NCI-H1048 (cell line): ENCODE results near the gene ARRB1.
"Not testable (repeated sequence)": the region's sequence is repeated elsewhere in the genome, so short reads cannot be mapped to it uniquely, and the experiment has no call there.

Experiments
- DNase-seq: peaks from one replicate; lab custom pipeline; 2025; lab: John Stamatoyannopoulos, UW

ARRB1 gene

DNA sequence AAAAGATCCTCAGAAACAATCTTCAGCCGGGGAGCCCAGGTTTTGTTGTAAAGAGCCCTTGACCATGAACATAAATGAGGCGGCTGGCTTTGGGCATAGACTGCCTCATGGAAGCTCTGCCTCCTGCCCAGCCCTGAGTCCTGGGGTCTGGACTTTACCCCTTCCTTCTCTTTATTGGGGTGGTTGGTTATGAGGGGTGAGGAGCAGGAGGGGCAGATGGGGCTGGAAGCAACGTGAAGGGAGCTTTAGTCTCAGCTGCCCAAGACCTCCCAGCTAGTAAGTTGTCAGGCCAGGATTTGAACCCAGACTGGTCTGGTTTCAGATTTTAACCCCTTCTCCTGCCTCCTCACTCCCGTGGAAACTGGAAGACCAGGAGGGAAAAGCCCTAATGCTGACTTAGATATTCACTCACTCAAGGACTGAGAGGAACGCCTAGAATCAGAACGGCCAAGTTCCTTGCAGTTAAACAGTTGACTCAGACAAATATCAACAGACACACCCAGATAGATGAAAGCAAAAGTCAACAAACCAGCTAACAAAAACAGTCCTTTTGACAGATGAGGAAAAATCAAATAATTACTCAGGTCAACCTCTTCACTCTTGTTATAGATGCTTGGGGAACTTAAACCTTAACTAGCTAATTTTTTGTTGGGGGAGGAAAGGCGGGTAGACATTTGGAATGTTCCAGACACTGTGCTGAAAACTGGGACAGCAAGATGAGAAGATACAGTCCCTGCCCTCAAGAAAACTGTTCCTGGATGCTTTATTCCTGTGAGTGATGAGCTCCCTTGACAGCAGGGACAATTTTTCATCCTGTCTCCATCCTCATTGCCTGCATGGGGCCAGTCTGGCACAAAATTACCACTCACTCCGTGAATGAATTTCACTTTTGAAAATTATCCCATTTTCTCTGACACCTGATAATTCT is 20.8 kb upstream of the ARRB1 start:
- no peak for DNase-seq

DNA sequence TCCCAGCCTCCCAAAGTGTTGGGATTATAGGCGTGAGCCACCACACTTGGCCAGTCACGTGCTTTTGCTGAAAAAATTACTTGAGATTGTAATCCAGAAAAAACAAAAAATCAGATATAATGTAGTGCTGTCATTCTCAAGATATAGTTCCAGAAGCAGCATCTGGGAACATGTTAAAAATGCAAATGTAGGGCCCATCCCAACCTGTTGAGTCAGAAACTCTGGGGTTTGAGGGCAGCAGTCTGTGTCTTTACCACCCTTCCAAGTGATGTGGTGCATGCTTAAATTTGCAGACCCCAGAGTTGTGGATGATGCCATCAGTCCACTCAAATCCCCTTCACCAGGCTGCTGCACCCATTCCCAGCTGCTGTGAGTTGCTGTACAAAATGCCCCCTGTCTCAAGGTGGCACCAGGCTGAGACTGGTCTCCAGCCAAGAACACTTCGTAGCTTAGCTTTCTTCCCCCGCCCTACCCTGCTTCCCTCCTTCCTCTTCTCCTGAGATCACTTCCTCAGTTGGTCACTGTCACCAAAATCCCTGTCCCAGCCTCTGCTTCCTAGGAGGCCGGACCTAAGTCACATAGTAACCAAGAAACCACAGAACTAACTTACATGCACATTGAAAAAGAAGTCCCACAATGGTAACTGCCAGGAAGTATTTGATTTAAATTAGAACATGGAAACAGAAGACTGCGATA is 18.2 kb upstream of the ARRB1 start:
- DNase-seq = no peak

DNA sequence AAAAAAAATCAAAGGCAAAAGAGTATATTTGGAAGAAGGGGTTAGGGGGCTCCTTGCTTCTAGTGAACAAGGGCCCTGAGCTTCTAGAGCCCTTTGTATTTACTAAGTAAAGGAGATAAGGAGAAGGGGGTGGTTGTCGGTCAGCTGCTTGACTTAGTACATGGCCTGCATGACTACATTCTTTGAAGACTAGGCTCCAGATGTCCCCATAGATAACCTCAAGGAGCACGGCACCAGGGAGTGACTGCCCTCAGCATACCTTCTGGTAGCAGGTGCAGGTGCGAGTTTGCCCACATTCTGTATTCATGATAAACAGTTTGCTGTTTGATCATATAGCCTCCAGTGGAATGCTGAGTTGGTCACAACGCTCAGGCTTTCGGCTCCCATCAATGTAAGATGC is 15.4 kb upstream of the ARRB1 start:
- DNase-seq = not testable (repeated sequence)

DNA sequence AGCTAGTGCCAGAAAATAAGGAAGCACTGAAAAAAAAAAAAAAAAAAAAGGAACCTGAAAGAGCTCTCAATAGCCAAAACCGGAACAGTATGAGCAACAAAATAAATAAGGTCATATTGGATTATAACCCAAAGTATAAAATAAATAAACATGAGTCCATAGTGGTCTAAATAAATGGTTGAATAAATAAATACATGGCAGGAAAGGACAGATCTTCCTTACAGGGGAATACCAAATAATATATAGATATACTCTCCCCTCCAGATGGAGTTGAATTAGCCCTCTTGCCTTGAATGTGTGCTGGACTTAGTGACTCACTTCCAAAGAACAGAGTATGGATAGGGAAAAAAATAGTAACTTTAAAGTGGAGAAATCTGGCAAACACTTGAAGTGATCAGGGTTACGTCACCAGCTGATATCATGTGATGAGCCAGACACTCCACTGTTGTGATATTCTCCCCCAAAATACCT is 14.3 kb upstream of the ARRB1 start:
- no peak for DNase-seq

DNA sequence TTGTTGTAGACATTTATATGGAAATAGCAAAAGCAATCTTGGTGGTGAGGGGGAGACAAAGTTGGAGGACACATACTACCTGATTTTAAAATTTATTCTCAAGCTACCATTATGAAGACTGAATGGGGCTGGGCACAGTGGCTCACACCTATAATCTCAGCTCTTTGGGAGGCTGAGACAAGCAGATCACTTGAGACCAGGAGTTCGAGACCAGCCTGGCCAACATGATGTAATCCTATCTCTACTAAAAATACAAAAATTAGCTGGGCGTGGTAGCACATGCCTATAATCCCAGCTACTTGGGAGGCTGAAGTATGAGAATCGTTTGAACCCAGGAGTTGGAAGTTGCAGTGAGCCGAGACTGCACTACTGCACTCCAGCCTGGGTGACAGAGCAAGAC is 10.8 kb upstream of the ARRB1 start:
- DNase-seq = not testable (repeated sequence)

DNA sequence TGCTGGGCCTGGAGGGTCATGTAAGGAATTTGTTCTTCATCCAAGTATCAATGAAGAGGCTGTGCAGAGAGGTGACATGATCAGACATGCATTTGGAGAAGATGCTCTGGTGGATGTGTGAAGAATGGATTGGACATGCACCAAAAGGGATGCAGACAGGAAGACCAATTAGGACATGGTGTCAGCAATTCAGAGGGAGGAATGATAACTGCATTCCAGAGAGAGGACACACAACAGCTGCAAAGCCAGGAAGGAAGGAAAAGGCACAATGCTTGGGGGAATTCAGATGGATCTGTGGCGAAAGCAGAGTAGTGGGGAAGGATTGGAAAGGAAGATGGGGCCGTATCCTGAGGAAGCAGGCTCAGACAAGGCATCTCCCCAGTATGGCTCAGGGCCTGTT is 5.2 kb upstream of the ARRB1 start:
- no peak for DNase-seq

DNA sequence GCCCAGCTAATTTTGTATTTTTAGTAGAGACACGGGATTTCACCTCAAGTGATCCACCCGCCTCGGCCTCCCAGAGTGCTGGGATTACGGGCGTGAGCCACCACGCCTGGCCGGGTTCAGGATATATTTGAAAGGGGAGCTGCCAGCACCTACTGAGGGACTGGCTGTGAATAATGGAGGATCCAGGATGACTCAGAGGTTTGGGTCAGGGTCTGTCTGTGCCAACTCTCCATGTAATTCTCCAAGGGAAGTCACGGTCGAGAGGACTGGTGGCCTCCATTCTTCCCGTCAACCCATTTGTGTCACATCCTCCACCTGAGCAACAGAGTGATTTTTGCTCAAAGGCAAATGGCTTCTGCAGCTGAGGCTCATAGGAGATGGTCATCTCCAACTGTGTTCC is 3.6 kb upstream of the ARRB1 start:
- DNase-seq = no peak

DNA sequence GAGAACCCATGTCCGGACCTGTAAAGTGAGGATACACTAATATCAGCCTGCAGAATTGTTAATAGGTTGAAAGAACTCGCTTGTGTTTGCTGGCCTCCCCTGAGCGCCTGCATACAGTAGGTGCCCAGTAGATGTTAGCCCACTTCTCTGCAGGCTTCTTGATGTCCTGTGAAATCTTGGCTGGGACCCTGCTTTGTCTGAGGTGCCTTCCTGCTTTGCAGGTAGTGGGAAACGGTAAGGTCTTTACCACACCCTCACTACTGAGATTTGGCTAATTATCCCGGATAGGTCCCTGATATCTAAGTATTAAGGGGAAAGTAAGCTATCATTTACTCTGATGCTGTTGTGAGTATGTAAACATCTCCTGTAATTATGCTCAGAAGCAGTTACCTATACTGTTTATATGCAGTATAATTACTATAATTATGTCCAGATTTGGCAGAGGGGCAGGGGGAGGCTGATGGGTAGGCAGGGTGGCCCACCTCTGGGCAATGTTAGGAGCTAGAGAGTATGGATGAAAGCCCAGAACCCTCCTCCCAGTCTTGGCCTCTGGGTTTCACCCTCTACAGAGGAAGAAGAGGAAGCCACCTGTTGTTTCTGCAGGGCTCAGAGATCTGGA is 1.2 kb upstream of the ARRB1 start:
- no peak for DNase-seq

DNA sequence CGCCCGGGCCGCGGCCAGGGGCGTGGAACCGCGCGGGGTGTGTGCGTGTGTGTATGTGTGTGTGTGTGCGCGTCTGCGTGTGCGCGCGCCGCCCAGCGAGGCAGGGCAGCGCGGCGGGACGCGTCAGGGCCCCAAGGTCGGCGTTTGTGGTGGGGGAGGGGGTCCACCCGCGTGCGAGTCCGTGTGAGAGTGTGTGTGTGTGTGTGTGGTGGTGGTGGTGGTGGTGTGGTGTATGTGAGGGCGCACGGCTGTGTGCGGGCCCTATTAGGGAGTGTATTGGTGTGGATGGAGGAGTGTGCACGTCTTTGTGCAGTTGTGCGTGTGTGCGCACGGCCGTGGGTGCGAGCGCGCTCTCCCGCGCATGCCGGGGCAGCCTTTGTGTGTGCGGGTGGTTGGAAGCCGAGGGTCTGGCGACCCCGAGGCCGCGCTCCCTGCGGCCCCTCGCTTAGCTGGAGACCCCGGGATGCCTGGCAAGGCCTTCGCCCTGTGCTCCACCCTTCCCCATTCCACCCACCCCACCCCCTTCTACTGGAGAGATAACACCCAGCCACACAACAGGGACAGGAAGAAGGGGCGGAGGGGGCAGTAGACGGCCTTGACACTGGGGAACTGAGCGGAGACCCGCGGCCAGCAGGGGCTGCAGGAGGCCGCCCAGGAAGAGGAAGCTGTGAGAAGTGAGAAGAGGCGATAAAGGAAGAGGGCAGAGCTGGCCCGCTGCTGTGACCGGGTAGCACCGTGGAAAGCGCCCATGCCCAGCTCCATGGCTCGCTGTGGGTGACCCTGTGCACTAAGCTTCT is 528 bp upstream of the ARRB1 start:
- DNase-seq = no peak

DNA sequence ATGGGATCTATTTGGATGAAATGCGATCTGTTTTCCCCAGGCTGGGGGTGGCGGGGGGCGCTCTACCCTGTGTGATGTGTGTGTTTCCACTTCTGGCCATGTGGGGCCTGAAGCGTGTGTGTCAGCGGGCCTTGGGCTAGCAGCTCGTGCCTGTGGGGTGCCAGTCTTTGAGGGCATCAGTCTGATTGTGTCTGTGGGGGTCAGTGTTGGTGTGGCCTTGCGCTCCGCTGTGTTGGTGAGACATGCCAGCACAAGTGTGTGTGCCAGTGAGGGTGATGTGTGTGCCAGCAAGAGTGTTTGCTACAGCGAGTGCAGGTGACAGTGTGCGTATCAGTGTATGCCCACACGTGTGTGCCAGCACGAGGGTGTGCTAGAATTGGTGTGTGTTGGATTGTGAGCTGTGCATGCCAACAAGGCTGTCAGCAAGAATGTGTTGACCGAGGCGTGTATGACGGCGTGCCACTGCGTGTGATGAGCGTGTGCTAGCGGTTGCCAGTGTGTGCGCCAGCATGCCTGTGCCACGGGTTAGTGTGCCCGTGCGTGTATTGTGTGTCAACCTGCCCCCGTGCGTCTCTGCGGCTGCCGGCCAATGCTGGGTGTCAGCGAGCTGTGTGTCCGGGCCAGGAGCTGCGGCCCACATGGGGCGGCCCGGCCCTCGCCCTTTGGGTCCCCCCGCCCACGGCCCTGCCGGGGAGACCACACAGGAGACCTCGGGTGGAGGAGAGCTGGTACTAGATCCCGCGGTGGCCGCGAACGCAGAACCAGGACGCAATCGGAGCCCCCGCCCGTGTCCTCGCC is 519 bp downstream of the ARRB1 start:
- DNase-seq = no peak

DNA sequence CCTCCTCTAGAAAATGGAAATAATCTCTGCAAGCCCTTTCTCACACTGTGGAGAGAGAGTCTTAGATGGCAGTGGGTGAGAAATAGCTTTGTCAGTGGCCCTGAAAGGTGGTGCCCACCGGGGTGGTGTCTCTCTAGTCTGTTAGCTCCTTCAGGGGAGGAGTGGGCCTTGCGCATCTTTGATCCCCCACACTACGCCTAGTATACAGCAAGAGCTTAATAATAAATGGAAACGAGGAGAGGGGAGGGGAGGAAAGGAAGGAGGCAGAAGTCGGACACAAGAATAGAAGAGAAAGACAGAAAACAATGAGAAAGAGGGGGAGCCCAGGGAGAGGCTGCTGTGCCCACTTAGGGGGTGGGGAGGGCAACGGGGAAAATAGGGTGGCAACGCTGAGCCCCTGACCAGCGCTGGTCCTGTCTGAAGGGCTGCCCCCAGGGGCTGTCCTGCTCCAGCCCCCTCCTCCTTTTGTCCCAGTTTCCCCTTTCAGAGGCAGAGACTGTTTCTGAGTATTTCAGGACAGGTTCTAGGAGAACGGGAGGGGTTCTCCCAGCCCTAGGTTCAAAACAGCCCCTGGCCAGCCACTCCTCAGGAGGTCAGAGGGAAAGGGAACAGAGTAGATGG is 1.2 kb downstream of the ARRB1 start:
- DNase-seq = no peak

DNA sequence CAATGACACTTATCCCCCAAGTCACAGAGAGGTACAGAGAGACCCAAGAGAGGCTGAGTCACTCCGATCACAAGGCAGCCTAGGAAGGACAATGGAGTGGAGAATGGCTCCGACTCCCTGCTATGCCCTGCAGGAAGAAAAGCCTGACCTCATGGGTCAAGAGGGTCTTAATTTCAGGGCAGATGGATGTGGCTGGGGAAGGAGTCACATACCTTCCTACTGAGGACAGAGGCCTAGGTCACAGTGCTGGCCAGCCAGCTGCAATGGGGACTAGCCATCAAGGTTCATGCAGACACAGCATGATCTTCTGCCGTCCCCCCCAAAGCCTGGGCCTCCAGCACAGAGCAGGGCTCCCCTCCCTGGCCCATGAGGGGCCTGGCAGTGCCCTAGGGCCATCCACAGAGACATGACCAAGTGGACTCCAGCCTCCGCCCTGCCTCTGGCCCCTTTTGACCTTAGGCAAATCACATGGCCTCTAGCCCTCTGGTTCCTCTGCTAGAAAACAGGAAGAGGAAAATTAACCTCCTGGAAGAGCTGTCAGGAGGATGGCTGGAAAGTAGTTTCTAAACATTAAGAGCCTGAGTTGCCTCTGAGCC is 1.8 kb downstream of the ARRB1 start:
- no peak for DNase-seq

DNA sequence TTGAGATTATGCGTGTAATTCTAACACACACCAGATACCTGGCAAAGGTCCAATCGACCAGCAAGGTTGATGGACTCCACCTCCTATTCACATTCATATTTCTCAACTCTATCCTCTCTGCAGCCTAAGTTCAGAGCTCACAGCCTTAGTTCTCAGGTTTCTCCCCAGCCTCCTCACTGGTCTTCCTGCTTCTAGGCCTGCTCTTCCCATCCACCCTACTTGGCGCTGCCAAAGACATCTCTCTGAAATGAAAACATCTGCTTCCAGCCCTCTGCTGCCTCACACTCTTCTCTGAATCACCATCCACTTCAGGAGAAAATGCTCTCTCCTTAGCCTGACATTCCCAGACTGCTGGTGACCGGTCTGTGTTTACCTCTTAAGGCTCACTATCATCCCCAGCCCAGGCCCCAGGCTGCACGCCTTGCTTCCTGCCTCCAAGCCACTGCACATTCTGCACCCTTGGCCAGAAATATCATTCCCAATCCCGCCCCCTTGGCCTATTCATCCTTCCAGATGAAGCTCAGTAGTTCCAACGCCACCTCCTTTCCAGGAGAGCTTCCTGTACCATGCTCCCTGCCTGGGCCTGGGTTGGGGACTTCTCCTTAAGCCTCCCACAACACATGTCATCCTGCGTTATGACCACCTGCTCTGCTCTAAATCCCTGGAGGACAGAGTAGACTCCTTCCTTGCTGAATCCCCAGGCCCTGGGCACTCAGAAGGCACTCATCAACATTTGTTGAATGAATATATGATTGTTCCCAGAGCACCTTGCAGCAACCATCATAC is 3.5 kb downstream of the ARRB1 start:
- no peak for DNase-seq

DNA sequence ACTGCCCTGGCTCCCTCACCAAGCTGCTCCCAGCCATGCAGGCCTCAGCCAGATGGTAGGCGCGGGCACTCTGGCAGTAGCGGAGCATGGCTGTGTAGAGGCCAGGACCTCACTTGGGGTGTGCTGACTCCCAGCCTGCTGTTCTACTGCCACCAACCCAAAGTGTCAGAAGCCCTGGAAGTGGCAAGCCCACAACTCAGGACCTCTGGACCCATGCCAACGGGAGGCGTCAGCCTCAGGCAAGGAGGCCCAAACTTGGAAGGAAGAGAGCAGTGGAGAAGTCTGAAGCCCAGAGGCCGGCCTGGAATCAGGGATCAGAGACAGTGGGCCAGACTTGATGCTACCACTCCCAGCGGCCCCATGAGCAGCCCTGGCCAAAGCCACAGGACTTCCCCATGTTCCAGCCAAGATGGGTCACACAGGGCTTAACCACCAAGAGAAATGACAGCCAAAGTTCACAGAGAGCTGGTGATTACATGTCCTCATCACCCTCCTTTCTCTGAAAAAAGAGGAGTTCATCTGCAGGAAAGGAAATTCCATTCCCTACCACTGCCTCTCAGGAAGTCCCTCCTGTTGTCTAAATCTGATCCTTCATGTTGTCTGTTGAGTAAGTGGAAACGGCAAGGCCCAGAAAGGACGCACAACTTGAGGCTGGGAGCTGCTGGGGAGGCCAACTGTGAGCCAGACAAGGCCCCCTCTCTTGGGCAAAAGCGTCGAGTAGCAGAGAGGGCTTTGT is 4.4 kb downstream of the ARRB1 start:
- DNase-seq = no peak

DNA sequence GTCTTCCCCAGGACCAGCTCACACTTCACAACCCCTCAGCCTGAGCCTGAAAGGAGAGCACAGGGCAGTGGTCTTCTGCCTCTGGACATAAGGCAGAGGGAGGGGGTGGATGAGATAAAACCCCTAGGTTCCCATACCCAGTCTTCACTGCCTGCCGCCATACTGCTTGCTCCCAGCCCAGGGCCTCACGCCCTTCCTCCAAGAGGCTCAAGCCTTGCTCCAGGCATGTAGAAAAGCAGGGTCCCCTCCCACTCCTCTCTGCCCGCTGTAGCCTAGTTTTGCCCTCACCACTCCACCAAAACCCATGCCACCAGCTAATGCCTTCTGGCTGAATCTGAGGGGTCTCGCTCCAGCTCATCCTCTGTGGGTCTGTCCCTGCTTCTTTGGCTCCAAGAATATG is 5.2 kb downstream of the ARRB1 start:
- no peak for DNase-seq

DNA sequence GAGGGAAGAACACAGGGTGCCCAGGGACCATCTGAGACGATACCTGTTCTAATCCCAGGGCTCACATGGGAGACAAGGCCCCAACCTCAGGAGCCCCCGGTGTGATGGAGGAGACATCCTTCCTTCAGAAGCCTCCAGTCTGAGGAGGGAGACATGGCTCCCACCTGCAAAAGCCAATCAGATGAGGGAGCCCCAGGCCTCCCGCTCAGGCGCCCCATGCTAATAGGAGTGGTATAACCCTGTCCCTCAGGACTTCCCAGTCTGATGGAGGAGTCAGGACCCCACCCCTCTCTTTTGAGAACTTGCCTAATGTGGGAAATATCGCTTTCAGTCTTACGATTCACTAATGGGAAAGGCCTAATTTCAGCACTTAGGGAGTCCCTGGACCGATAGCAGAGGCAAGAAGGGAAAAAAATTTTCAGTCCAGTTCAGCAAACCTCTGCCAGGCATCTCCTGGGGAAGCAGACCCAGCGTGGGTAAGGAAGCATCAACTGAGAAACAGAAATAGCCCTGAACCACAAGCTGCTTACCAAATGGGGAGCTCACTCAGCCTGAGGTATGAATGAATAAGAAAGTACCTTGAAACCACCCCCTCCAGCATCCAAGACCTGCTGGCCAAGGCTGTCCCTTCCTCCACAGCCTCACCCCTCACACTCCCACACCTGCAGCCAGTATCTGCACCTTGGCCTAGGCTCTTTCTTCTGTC is 5.9 kb downstream of the ARRB1 start:
- no peak for DNase-seq

DNA sequence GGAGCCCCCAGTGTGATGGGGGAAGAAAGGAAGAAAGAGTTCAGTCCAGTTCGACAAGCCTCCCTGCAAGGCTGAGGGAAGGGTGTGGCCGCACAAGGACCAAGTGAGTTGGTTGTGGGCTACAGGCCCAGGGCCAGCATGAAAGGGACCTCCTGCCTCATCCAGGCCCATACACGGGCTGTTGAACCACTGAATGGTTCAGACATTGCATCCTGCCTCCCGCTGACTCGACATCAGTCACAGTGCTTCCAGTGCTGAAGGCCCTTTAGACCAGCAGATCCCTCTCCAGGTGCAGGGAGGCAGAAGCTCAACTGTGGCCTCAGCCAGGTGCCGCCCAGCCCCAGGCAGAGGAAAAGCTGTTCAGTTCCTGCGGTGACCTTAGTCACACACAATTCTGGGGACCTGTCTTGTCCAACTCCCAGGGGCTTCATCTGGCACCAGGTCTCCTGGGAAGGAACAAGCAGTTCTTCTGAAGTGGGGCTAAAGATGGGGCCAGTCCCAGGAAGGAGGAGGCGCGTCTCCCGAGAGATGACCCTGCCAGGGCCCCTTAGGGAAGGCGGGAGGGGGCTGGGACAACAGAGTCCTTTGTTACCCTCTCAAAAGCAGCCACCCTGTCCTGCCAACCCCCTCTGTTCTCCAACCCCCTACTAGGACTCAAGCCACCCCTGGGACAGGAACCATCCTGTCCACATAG is 6.6 kb downstream of the ARRB1 start:
- DNase-seq = no peak

DNA sequence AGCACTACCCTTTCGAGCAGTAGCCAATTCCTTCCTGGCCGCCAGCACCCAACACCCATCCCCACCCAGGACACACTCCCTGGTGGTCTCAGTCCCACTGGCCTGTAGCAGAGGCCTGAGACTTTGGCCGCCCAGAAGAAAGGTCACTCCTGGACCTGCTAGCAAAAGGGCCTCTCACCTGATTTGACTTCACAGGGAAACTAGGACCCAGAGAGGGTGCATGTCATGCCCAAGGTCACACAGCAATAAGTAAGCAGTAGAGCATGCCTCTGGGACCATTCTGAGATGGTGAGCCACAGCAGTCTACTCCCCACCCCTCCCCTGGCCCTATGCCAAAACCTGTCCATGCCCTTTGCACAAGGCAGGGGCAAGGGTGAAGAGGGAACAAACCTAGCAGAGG is 7.3 kb downstream of the ARRB1 start:
- DNase-seq = no peak
